Adrenal gland (tissue), 12 donors: ENCODE results near the gene GOLPH3. TPM values are rescaled to one million over a fixed set of nuclear protein-coding genes. Genes with fewer than 3 reads are reported as not detected.
"Not testable (repeated sequence)": the region's sequence is repeated elsewhere in the genome, so short reads cannot be mapped to it uniquely, and the experiment has no call there.

ENCODE experiments used
- DNase-seq, 7 donors: peaks; one replicate each; pipeline ENCODE4 v3.0.0-alpha.2; 2019 to 2020
- H3K27ac ChIP-seq, 5 donors: fragments of 200-600 bp; sonication (generic) in 4 of 5; 1 replicate in 3 of 5; 2 replicates in 2 of 5; pipeline versions ENCODE4 v1.5.1 to v1.8.0; 2016 to 2020; ENCODE audit warnings: mild to moderate bottlenecking in 1 of 5
- H3K27me3 ChIP-seq: fragments of 200-600 bp; 2 replicates; pipeline ENCODE4 v1.8.0; 2021
- H3K36me3 ChIP-seq, 2 donors: fragments of 200-600 bp; replicated peaks in 1 of 2; 1 replicate in 1 of 2; 2 replicates in 1 of 2; pipeline versions ENCODE4 v1.5.1 to v1.8.0; 2018 to 2022
- H3K4me1 ChIP-seq, 2 donors: fragments of 200-600 bp; replicated peaks in 1 of 2; 1 replicate in 1 of 2; 2 replicates in 1 of 2; pipeline versions ENCODE4 v1.5.1 to v1.8.0; 2018 to 2021
- H3K4me3 ChIP-seq, 4 donors: fragments of 200-600 bp; sonication (generic) in 3 of 4; one replicate each; pipeline ENCODE4 v1.5.1; 2016 to 2018
- H3K9me3 ChIP-seq, 3 donors: fragments of 200-600 bp; sonication (generic) in 1 of 3; replicated peaks in 1 of 3; 1 replicate in 2 of 3; 2 replicates in 1 of 3; pipeline versions ENCODE4 v1.5.1 to v1.8.0; 2016 to 2021
- CTCF ChIP-seq, 6 experiments: fragments of 450-650 bp in 4 of 6; fragments of 200-600 bp in 2 of 6; sonication (generic) in 1 of 6; IDR thresholded peaks; 1 replicate in 5 of 6; 2 replicates in 1 of 6; pipeline versions ENCODE4 v1.5.1 to v1.8.0; 2016 to 2021; ENCODE audit warnings: antibody characterized with exemption in 6 of 6, mild to moderate bottlenecking in 2 of 6, moderate library complexity in 1 of 6
- POLR2A ChIP-seq, 2 donors: fragments of 450-650 bp; IDR thresholded peaks; one replicate each; pipeline ENCODE4 v1.6.1; 2017; ENCODE audit warnings: antibody characterized with exemption in 2 of 2, mild to moderate bottlenecking in 2 of 2, moderate library complexity in 1 of 2
- WGBS, 4 donors: extraction: QIAGEN DNeasy Blood & Tissue Kit in 2 of 4; methylation state at CpG; one replicate each; pipeline versions ENCODE4 v1.1.5 to v1.1.7; 2013 to 2017; 5-methylcytosine and 5-hydroxymethylcytosine counted together
- intact Hi-C, 2 donors: fragments of 100-400 bp; cut with DNase I; formaldehyde crosslinking; loops; one replicate each; pipeline versions ENCODE4 v1.14.1 to v1.15.0; 2022 to 2023
- polyA plus RNA-seq, 3 donors: library from polyadenylated mRNA; stranded (reverse); fragments of 200-250 nt in 2 of 3; fragments of 350-450 nt in 1 of 3; fragmentation: Illumina TruSeq in 1 of 3; extraction: RNeasy Lipid Tissue Mini Kit (QIAGEN cat#74804) in 1 of 3; gene quantifications; one replicate each; pipeline ENCODE4 v1.2.3, GENCODE V29; 2013 to 2014
- total RNA-seq, 9 donors: library from RNA; depleted of rRNA in 4 of 9; stranded (reverse); fragments of >200 nt in 4 of 9; fragments of 120-200 nt in 1 of 9; fragmentation: NEBNext Ultra II Directional in 1 of 9; extraction: Animal tissue kit (Norgen Biotek cat#: 25700) in 1 of 9; gene quantifications; one replicate each; pipeline versions ENCODE4 v1.1.0 to v1.2.4, GENCODE V29; 2013 to 2023
- donor health status: healthy with polysubstance abuse.
- donor health status: Bipolar disorder and iron deficiency.
- donor health status: DM: yes; HTN: yes; CAD: no.
- donor health status: DM: no; HTN: no; CAD: no.
- donor health status: DM: no; HTN: no; CAD: no.
- donor health status: DM: yes; HTN: yes; CAD: no.

GOLPH3 gene
- total and polyA plus RNA-seq, 12 donors = 27.8 to 206 (median 77.0) TPM

- no peaks in the 10 kb centered on the region for H3K27me3 ChIP-seq
- WGBS, 4 donors = 84 to 89% (median 85%) methylated on average over 3 of the region's 3 CpGs
- intact Hi-C loops = no loop called here
- H3K36me3 ChIP-seq = no peaks in the 10 kb centered on the region
- no peak for DNase-seq
- TF ChIP-seq CTCF (IDR thresholded peaks at IDR 0.05) (no peak), POLR2A (IDR thresholded peaks at IDR 0.05) (no peak)
- H3K4me1 ChIP-seq = no peaks in the 10 kb centered on the region
- no peaks in the 10 kb centered on the region for H3K9me3 ChIP-seq
- no peak overlapping the region for H3K4me3 ChIP-seq
- H3K27ac ChIP-seq = no peak overlapping the region
Measured at GRCh38 chr5:32210151-32210550, 36.0 kb upstream of the GOLPH3 start.

GRCh38 chr5:32208837-32209236 is 34.7 kb upstream of the GOLPH3 start:
- H3K4me3 ChIP-seq, intact Hi-C loops, H3K27me3 ChIP-seq, H3K4me1 ChIP-seq, H3K9me3 ChIP-seq, H3K36me3 ChIP-seq, H3K27ac ChIP-seq, DNase-seq: not testable (repeated sequence)
- 95 to 99% methylated on average over 10 to 19 of the region's 31 CpGs; no CpG with 5 or more reads in 2 of the 4 donors for WGBS, 4 donors

- WGBS, 4 donors = 87 to 93% (median 90%) methylated on average over 3 to 4 of the region's 4 CpGs
Measured at GRCh38 chr5:32207355-32207634, 33.2 kb upstream of the GOLPH3 start.

GRCh38 chr5:32206509-32207354 is 32.6 kb upstream of the GOLPH3 start:
- DNase-seq = no peak

More at GRCh38 chr5:32207355-32207634, 33.2 kb upstream of the GOLPH3 start:
- Histone ChIP-seq H3K27me3 (no peaks in the 10 kb centered on the region), H3K4me1 (no peaks in the 10 kb centered on the region), H3K4me3 (no peak overlapping the region), H3K36me3 (no peaks in the 10 kb centered on the region), H3K27ac (no peak overlapping the region), H3K9me3 (no peaks in the 10 kb centered on the region)
- intact Hi-C loops = no loop called here
- TF ChIP-seq POLR2A (IDR thresholded peaks at IDR 0.05) (no peak), CTCF (IDR thresholded peaks at IDR 0.05) (no peak)
- DNase-seq = no peak

More at GRCh38 chr5:32206509-32207354, 32.6 kb upstream of the GOLPH3 start:
- Histone ChIP-seq H3K27me3 (no peaks in the 10 kb centered on the region), H3K4me1 (no peaks in the 10 kb centered on the region), H3K27ac (no peak overlapping the region), H3K36me3 (no peaks in the 10 kb centered on the region), H3K4me3 (no peak overlapping the region), H3K9me3 (no peaks in the 10 kb centered on the region)
- intact Hi-C loops = no loop called here
- 82 to 90% (median 85%) methylated on average over 12 to 13 of the region's 13 CpGs for WGBS, 4 donors
- TF ChIP-seq CTCF (IDR thresholded peaks at IDR 0.05) (no peak), POLR2A (IDR thresholded peaks at IDR 0.05) (no peak)
